Measurements from ENCODE around the gene NMT2. TPM values are rescaled to one million over a fixed set of nuclear protein-coding genes. Genes with fewer than 3 reads are reported as not detected.

Gene NMT2
- total RNA-seq, 1 experiment from 2014 or later = 26.1 TPM

- Histone ChIP-seq H3K4me3 (replicated peaks in 1 of 2; ENCODE audit: low read depth in 1 of 2, low read length in 2 of 2) (no peak overlapping the region), H3K9me2 (ENCODE audit: insufficient read depth) (no peaks in the 10 kb centered on the region), H3K4me1 (ENCODE audit: control insufficient read depth in 1 of 2, insufficient read depth in 2 of 2, low read length in 2 of 2) (peaks cover 0 to 4% of the 10 kb centered on the region in 2 experiments; a peak in 1 of 4 replicates), H4K20me1 (ENCODE audit: insufficient read depth) (no peaks in the 10 kb centered on the region; the same call in 1 of the 2 replicates), H3K79me2 (ENCODE audit: insufficient read depth, low read length) (peaks cover 88% of the 10 kb centered on the region), H3K4me2 (ENCODE audit: low read length) (no peak overlapping the region), H3K36me3 (ENCODE audit: control insufficient read depth in 1 of 2, insufficient read depth in 2 of 2, low read length in 2 of 2) (no peaks in the 10 kb centered on the region; a peak in 1 of 4 replicates), H3K27me3 (ENCODE audit: insufficient read depth, low read length) (no peaks in the 10 kb centered on the region), H3K9me3 (ENCODE audit: control insufficient read depth in 1 of 2, insufficient read depth in 1 of 2, low read depth in 1 of 2, low read length in 2 of 2) (no peaks in the 10 kb centered on the region), H2AFZ (ENCODE audit: low read depth, low read length, poor library complexity, severe bottlenecking) (no peak overlapping the region), H3K9ac (ENCODE audit: low read length) (no peak overlapping the region), H3K27ac (ENCODE audit: low read depth, low read length) (no peak overlapping the region)
- intact Hi-C loops (cut with micrococcal nuclease) = no loop called here
- CTCF ChIA-PET = interaction anchor here (0.9 kb wide), 1 partner anchor 9 kb away, joined by 3 read pairs; no protein-coding TSS in a partner anchor
- ATAC-seq (peak; percentile 36; the same call in 1 of the 2 replicates), DNase-seq (ENCODE audit: low read depth, low spot score) (no peak)
- RAD21 ChIA-PET (ENCODE audit: low non-redundant PET in 1 of 2, low total read pairs in 2 of 2, uncharacterized antibody in 2 of 2, unreplicated experiment in 2 of 2) = no interaction called here
- TF ChIP-seq EGR1 (IDR thresholded peaks at IDR 0.05; ENCODE audit: low read depth) (no peak), EZH2phosphoT487 (IDR thresholded peaks at IDR 0.05; ENCODE audit: borderline replicate concordance) (no peak), POLR2A (IDR thresholded peaks at IDR 0.05; ENCODE audit: borderline replicate concordance, extremely low read depth, insufficient read depth, insufficient read length) (no peak), CTCF (IDR thresholded peaks at IDR 0.05 in 2 of 3, conservative IDR thresholded peaks at IDR 0.05 in 1 of 3; ENCODE audit: borderline replicate concordance in 1 of 3, insufficient read depth in 1 of 3, low read depth in 2 of 3, low read length in 2 of 3) (no peak), CBX3 (IDR thresholded peaks at IDR 0.05; ENCODE audit: low read depth) (no peak), TCF7L2 (IDR thresholded peaks at IDR 0.05; ENCODE audit: borderline replicate concordance, extremely low read depth, insufficient read depth, insufficient read length) (no peak), SRF (IDR thresholded peaks at IDR 0.05; ENCODE audit: low read depth) (no peak), MAX (IDR thresholded peaks at IDR 0.05) (no peak), REST (IDR thresholded peaks at IDR 0.05; ENCODE audit: low read depth) (no peak), JUND (IDR thresholded peaks at IDR 0.05) (no peak), ZBTB33 (IDR thresholded peaks at IDR 0.05; ENCODE audit: extremely low read depth, insufficient replicate concordance, low read length) (no peak), ELF1 (IDR thresholded peaks at IDR 0.05; ENCODE audit: borderline replicate concordance, low read depth) (no peak), YY1 (IDR thresholded peaks at IDR 0.05; ENCODE audit: extremely low read depth, insufficient replicate concordance, low read depth, low read length) (no peak), CEBPB (IDR thresholded peaks at IDR 0.05; ENCODE audit: low read depth) (no peak)
- no TSS peak for BruUV-seq (replicated peaks)
- POLR2A ChIA-PET = no interaction called here
Measured at GRCh38 chr10:15146366-15146765, 22.1 kb downstream of the NMT2 start.
